Small intestine (tissue), 7 donors: Measurements from ENCODE around the gene LYZL6. TPM values are rescaled to one million over a fixed set of nuclear protein-coding genes. Genes with fewer than 3 reads are reported as not detected.

Source experiments
- DNase-seq, 2 donors: peaks; one replicate each; pipeline versions ENCODE4 v3.0.0 to v3.0.0-alpha.2; 2013
- FAIRE-seq: peaks from 2 replicates; lab custom pipeline; 2012; peaks lifted over from hg19 to GRCh38; lab: Jason Lieb, UNC
- H3K27ac ChIP-seq, 3 donors: one replicate each; pipeline ENCODE4 v1.5.1; 2013; ENCODE audit warnings: low read length in 2 of 3, mild to moderate bottlenecking in 2 of 3, control low read depth in 1 of 3, inconsistent platforms in 1 of 3, low read depth in 1 of 3, moderate library complexity in 1 of 3
- H3K27me3 ChIP-seq, 3 donors: one replicate each; pipeline ENCODE4 v1.6.1; 2013; ENCODE audit warnings: low read length in 3 of 3, inconsistent platforms in 1 of 3; ENCODE audit not compliant: control insufficient read depth in 3 of 3, insufficient read depth in 3 of 3
- H3K36me3 ChIP-seq, 3 donors: one replicate each; pipeline ENCODE4 v1.6.1; 2013; ENCODE audit warnings: low read length in 3 of 3, inconsistent platforms in 1 of 3, low read depth in 1 of 3, mild to moderate bottlenecking in 1 of 3, moderate library complexity in 1 of 3; ENCODE audit not compliant: control insufficient read depth in 3 of 3, insufficient read depth in 2 of 3
- H3K4me1 ChIP-seq, 3 donors: one replicate each; pipeline ENCODE4 v1.6.1; 2013; ENCODE audit warnings: low read length in 2 of 3, inconsistent platforms in 1 of 3, low read depth in 1 of 3, mild to moderate bottlenecking in 1 of 3, moderate library complexity in 1 of 3; ENCODE audit not compliant: control insufficient read depth in 3 of 3, insufficient read depth in 2 of 3
- H3K4me3 ChIP-seq, 3 donors: one replicate each; pipeline ENCODE4 v1.5.1; 2013; ENCODE audit warnings: low read length in 3 of 3, control low read depth in 1 of 3, inconsistent platforms in 1 of 3, low read depth in 1 of 3, mild to moderate bottlenecking in 1 of 3, moderate library complexity in 1 of 3
- H3K9me3 ChIP-seq, 2 donors: one replicate each; pipeline ENCODE4 v1.6.1; 2013; ENCODE audit warnings: low read depth in 1 of 2, low read length in 1 of 2; ENCODE audit not compliant: control insufficient read depth in 2 of 2, insufficient read depth in 1 of 2
- WGBS, 3 donors: extraction: QIAGEN DNeasy Blood & Tissue Kit; methylation state at CpG; one replicate each; pipeline ENCODE4 v1.1.7; 2013; 5-methylcytosine and 5-hydroxymethylcytosine counted together
- polyA plus RNA-seq, 4 donors: library from polyadenylated mRNA; stranded (reverse) in 3 of 4; unstranded in 1 of 4; fragments of 200-250 nt in 3 of 4; fragments of 120-200 nt in 1 of 4; gene quantifications; one replicate each; pipeline versions ENCODE4 v1.2.1 to v1.2.3, GENCODE V29; 2013
- donor health status: healthy with polysubstance abuse.
- donor health status: control.
- donor health status: control.
- donor health status: Bipolar disorder and iron deficiency.
- donor health status: healthy.

The LYZL6 gene
- polyA plus RNA-seq, 4 donors = 0.04 TPM; not detected in 3

- Histone ChIP-seq H3K4me1 (peaks cover 0 to 28% (median 0%) of the 10 kb centered on the region in 3 donors), H3K4me3 (no peak overlapping the region), H3K27ac (no peak overlapping the region), H3K9me3 (peaks cover 0 to 16% of the 10 kb centered on the region in 2 donors), H3K27me3 (no peaks in the 10 kb centered on the region), H3K36me3 (peaks cover 0 to 12% (median 0%) of the 10 kb centered on the region in 3 donors)
- DNase-seq (no peak), FAIRE-seq (no peak)
- 56 to 75% (median 65%) methylated on average over 3 of the region's 3 CpGs for WGBS, 3 donors
These were observed 24.8 kb downstream of the LYZL6 start for GRCh38 chr17:35918665-35919064.

GRCh38 chr17:35917519-35918213 is 25.8 kb downstream of the LYZL6 start:
- DNase-seq (no peak), FAIRE-seq (no peak)
- no peaks in the 10 kb centered on the region for H3K27me3 ChIP-seq
- 94 to 98% (median 97%) methylated on average over 28 to 29 of the region's 29 CpGs for WGBS, 3 donors
- H3K9me3 ChIP-seq = peaks cover 0 to 24% of the 10 kb centered on the region in 2 donors
- peaks cover 0 to 33% (median 2%) of the 10 kb centered on the region in 3 donors for H3K4me1 ChIP-seq
- H3K27ac ChIP-seq = no peak overlapping the region
- peaks cover 0 to 9% (median 0%) of the 10 kb centered on the region in 3 donors for H3K36me3 ChIP-seq
- no peak overlapping the region for H3K4me3 ChIP-seq

GRCh38 chr17:35915153-35915964 is 28.2 kb downstream of the LYZL6 start:
- 84 to 96% (median 92%) methylated on average over 3 of the region's 3 CpGs for WGBS, 3 donors
- H3K9me3 ChIP-seq = peaks cover 0 to 24% of the 10 kb centered on the region in 2 donors
- DNase-seq (peak in 1 of 2 donors; percentile 79), FAIRE-seq (no peak)
- peaks cover 0 to 9% (median 0%) of the 10 kb centered on the region in 3 donors for H3K36me3 ChIP-seq
- peaks cover 0 to 33% (median 2%) of the 10 kb centered on the region in 3 donors for H3K4me1 ChIP-seq
- peak overlapping the region in 1 of 3 donors; percentile 89 for H3K27ac ChIP-seq
- no peaks in the 10 kb centered on the region for H3K27me3 ChIP-seq
- H3K4me3 ChIP-seq = no peak overlapping the region

- no peak for FAIRE-seq
- Histone ChIP-seq H3K27me3 (no peaks in the 10 kb centered on the region), H3K36me3 (peaks cover 0 to 9% (median 0%) of the 10 kb centered on the region in 3 donors), H3K4me3 (no peak overlapping the region), H3K9me3 (peaks cover 0 to 28% of the 10 kb centered on the region in 2 donors), H3K27ac (peak overlapping the region in 1 of 3 donors; percentile 89), H3K4me1 (peaks cover 0 to 33% (median 2%) of the 10 kb centered on the region in 3 donors)
- no peak for DNase-seq
- WGBS, 3 donors = 89 to 100% (median 98%) methylated on average over 1 of the region's 1 CpG
These were observed 29.2 kb downstream of the LYZL6 start for GRCh38 chr17:35914354-35914753.

- peak in 1 of 2 donors; percentile 38 for DNase-seq
- 78 to 90% (median 79%) methylated on average over 4 of the region's 4 CpGs for WGBS, 3 donors
These were observed 29.9 kb downstream of the LYZL6 start for GRCh38 chr17:35913609-35914008.

GRCh38 chr17:35912942-35913341 is 30.6 kb downstream of the LYZL6 start:
- no peak overlapping the region for H3K4me3 ChIP-seq
- peaks cover 0 to 28% of the 10 kb centered on the region in 2 donors for H3K9me3 ChIP-seq
- 27 to 64% (median 30%) methylated on average over 2 of the region's 2 CpGs for WGBS, 3 donors
- H3K27ac ChIP-seq = no peak overlapping the region
- H3K36me3 ChIP-seq = peaks cover 0 to 6% (median 0%) of the 10 kb centered on the region in 3 donors
- no peaks in the 10 kb centered on the region for H3K27me3 ChIP-seq
- no peak for FAIRE-seq
- peaks cover 0 to 33% (median 2%) of the 10 kb centered on the region in 3 donors for H3K4me1 ChIP-seq
- peak; percentile 27 to 68 for DNase-seq

More at GRCh38 chr17:35913609-35914008, 29.9 kb downstream of the LYZL6 start:
- peak overlapping the region in 1 of 3 donors; percentile 89 for H3K27ac ChIP-seq
- no peak for FAIRE-seq
- H3K4me3 ChIP-seq = no peak overlapping the region
- peaks cover 0 to 28% of the 10 kb centered on the region in 2 donors for H3K9me3 ChIP-seq
- peaks cover 0 to 9% (median 0%) of the 10 kb centered on the region in 3 donors for H3K36me3 ChIP-seq
- peaks cover 0 to 33% (median 2%) of the 10 kb centered on the region in 3 donors for H3K4me1 ChIP-seq
- no peaks in the 10 kb centered on the region for H3K27me3 ChIP-seq

- H3K4me3 ChIP-seq = no peak overlapping the region
- WGBS, 3 donors = 95 to 100% (median 98%) methylated on average over 3 of the region's 3 CpGs
- FAIRE-seq = no peak
- no peak for DNase-seq
- H3K4me1 ChIP-seq = peaks cover 0 to 33% (median 2%) of the 10 kb centered on the region in 3 donors
- H3K9me3 ChIP-seq = peaks cover 0 to 24% of the 10 kb centered on the region in 2 donors
- H3K27ac ChIP-seq = no peak overlapping the region
- no peaks in the 10 kb centered on the region for H3K27me3 ChIP-seq
- H3K36me3 ChIP-seq = peaks cover 0 to under 1% (median 0%) of the 10 kb centered on the region in 3 donors
These were observed 31.1 kb downstream of the LYZL6 start for GRCh38 chr17:35912339-35912912.

- Histone ChIP-seq H3K4me1 (peaks cover 0 to 17% (median 2%) of the 10 kb centered on the region in 3 donors), H3K27me3 (no peaks in the 10 kb centered on the region), H3K4me3 (no peak overlapping the region), H3K27ac (no peak overlapping the region), H3K9me3 (peaks cover 0 to 19% of the 10 kb centered on the region in 2 donors), H3K36me3 (no peaks in the 10 kb centered on the region)
- DNase-seq = no peak
- no peak for FAIRE-seq
- 70 to 88% (median 86%) methylated on average over 3 of the region's 3 CpGs for WGBS, 3 donors
These were observed 34.1 kb downstream of the LYZL6 start for GRCh38 chr17:35909408-35909807.
